HG03575 (cell line): ENCODE data around the gene FBXO4.
"Not testable (repeated sequence)": the region's sequence is repeated elsewhere in the genome, so short reads cannot be mapped to it uniquely, and the experiment has no call there.

Experiments
- ATAC-seq: cut with Tn5 transposase; IDR thresholded peaks from one replicate; pipeline ENCODE4 v1.9.1; 2021; ENCODE audit not compliant: unreplicated experiment, insufficient number of reproducible peaks, low FRiP score; ENCODE audit errors: extremely low read depth

Gene FBXO4

GRCh38 chr5:41968153-41968723, 43.2 kb downstream of the FBXO4 start:
- ATAC-seq, result no peak

- ATAC-seq, result no peak
These were observed 48.0 kb downstream of the FBXO4 start for GRCh38 chr5:41973087-41973486.

DNA sequence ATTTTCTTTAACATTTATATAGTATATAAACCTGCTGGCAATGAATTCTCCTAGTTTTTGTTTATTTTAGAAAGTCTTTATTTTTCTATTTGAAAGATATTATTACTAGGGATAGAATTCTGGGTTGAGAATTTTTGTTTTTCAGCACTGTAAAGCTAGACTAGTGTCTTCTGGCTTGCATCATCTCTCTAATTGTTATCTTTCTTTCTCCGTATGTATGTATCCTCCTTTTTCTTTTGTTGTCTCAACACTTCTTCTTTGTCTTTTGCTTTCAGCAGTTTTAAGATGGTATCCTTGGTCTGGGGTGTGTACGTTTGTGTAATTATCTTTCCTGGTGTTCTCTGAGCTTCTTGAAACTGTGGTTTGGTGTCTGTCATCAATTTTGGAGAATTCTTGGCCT, 48.8 kb downstream of the FBXO4 start:
- ATAC-seq, result no peak

DNA sequence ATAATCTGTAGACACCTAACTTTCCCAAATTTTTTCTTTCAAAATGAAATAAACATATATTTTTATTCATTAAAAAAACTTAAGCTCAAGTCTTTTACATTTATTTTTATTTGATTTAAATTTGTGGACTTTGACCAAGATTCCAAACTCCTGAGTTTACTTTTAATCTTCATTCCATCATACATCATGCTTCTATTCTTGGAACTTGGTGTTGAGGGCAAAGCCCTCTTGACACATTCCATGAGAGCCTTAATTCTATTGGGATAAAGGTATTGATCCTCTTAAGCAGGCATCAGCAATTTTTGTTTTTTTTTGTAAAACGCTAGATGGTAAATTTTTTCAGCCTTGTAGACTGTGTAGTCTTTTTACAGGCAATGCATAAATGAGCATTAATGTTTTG, 53.6 kb downstream of the FBXO4 start:
- no peak for ATAC-seq

DNA sequence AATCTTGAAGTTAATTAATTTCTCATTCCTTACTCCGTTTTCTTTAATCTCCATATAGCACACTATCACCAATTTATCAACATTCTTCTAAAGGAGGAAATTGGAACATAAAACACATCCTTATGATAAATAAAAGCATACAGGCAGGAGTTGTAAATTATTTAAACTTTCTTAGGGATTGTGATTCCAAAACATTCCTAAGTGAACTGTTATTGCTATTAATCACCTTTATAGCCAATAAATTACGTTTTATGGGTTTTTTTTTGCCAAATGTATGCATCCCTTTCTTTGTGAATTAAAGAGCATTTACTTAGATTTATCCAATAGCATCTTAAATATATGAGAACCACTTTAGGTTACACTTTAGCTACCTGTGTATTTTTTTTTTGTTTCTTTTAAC, 55.3 kb downstream of the FBXO4 start:
- no peak for ATAC-seq

DNA sequence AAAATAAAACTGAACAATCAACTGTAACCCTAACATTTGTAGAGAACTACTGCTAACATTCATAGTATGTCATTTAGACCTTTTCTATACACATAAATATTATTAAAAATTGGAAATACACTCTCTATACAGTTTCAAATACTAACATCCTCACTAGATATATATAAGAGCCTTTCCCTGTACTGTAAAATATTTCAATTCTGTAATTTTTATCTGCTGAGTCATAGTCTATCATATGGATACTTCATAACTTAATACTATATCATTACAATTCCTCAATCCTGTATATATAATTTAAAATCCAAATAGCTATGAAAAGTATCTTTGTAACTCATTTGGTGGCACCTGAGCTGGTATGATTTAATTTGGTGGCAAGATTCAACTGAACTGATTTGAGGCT, 55.8 kb downstream of the FBXO4 start:
- ATAC-seq, result no peak

DNA sequence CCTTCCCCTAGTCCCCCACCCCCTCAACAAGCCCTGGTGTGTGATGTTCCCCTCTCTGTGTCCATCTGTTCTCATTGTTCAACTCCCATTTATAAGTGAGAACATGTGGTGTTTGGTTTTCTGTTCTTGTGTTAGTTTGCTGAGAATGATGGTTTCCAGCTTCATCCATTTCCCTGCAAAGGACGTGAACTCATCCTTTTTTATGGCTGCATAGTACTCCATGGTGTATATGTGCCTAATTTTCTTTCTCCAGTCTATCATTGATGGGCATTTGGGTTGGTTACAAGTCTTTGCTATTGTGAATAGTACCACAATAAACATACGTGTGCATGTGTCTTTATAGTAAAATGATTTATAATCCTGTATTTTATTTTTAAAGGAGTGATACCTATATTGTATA, 57.8 kb downstream of the FBXO4 start:
- ATAC-seq, result not testable (repeated sequence)

DNA sequence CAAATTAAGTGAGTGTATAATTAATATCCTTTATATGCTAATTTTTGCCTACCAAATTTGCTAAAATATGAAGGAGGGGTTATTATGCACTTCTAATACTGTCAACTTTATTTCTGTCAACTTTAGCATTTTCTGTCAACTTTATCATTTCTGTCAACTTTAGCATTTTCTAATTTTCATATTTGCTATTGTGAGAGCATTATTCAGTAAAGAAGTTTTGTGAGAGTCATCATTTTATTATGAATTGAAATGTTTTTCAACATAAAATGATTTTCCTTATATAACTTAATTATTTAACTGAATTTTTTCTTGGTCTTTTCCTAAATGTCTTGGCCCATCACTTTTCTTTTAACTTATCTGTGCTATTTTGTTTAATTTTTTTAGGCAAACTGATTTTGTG, 58.2 kb downstream of the FBXO4 start:
- no peak for ATAC-seq

GRCh38 chr5:41985945-41986695, 61.0 kb downstream of the FBXO4 start:
- no peak for ATAC-seq
